Ovary (tissue), 3 donors: Measurements from ENCODE around the gene IGF2BP3.

ENCODE experiments used
- CTCF ChIP-seq, 3 donors: fragments of 450-650 bp in 2 of 3; fragments of 200-600 bp in 1 of 3; IDR thresholded peaks; one replicate each; pipeline versions ENCODE4 v1.5.1 to v1.8.0; 2016 to 2022; ENCODE audit warnings: antibody characterized with exemption in 3 of 3, mild to moderate bottlenecking in 1 of 3
- EP300 ChIP-seq: sonication (generic); formaldehyde crosslinking; IDR thresholded peaks from one replicate; pipeline ENCODE4 v1.6.1; 2017; ENCODE audit warnings: antibody characterized with exemption
- POLR2A ChIP-seq: fragments of 450-650 bp; IDR thresholded peaks from one replicate; pipeline ENCODE4 v1.6.1; 2017; ENCODE audit warnings: antibody characterized with exemption, mild to moderate bottlenecking, moderate library complexity
- donor health status: DM: no; HTN: no; CAD: no.

- no peak for TF ChIP-seq CTCF (IDR thresholded peaks at IDR 0.05)
- TF ChIP-seq POLR2A = no peak
- no peak for TF ChIP-seq EP300
Observed at GRCh38 chr7:23467291-23467805, 2.9 kb downstream of the IGF2BP3 start.
